ENCODE data around the gene RNF148.

Gene RNF148, protein sequence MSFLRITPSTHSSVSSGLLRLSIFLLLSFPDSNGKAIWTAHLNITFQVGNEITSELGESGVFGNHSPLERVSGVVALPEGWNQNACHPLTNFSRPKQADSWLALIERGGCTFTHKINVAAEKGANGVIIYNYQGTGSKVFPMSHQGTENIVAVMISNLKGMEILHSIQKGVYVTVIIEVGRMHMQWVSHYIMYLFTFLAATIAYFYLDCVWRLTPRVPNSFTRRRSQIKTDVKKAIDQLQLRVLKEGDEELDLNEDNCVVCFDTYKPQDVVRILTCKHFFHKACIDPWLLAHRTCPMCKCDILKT

GRCh38 chr7:122702872-122703510 lies at the start of gene RNF148:
Gene RNF148, minus strand, starts transcription at chr7:122702922. Its CDS starts 172 bp downstream, at chr7:122702750.
- Histone ChIP-seq H3K9me2 (replicated peaks; ENCODE audit: low read depth, low read length) (no peaks in the 10 kb centered on the region), H3K4me1 (ENCODE audit: insufficient read depth, low read length, poor library complexity, severe bottlenecking) (no peaks in the 10 kb centered on the region), H3K27me3 (ENCODE audit: insufficient read depth, low read length, poor library complexity, severe bottlenecking) (no peaks in the 10 kb centered on the region)

DNA sequence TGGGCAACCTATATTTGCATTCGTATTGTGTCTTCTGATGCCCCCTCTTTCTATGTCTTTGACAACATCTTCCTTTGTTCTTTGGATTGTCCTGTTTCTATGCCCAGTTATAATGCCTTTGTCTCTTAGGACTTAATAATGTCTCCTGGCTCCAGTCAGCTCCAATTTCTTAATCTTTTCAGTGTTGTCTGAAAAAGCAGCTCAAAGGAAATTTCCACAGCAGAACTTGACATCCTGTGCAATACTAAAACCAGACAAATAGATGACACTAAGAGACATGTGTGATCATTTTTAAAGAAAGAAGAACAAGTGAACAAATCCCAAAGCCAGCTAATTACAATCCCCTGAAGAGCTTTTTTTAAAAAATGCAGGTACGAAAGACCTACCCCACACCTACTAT lies 47.7 kb upstream of the RNF148 start:
- no peaks in the 10 kb centered on the region for H3K27me3 ChIP-seq (ENCODE audit: insufficient read depth, low read length, poor library complexity, severe bottlenecking)
- no peaks in the 10 kb centered on the region for H3F3A ChIP-seq (ENCODE audit: low read depth)
- no peak overlapping the region for H3K4me3 ChIP-seq (ENCODE audit: low read length, poor library complexity, severe bottlenecking)
- H3K9me3 ChIP-seq (ENCODE audit: insufficient read depth, low read depth, low read length), result no peaks in the 10 kb centered on the region
- no peak overlapping the region for H3K9ac ChIP-seq (ENCODE audit: low read depth, low read length, poor library complexity, severe bottlenecking)
- H4K20me1 ChIP-seq (ENCODE audit: insufficient read depth, low read length, poor library complexity, severe bottlenecking), result no peaks in the 10 kb centered on the region
- H3K4me1 ChIP-seq (ENCODE audit: insufficient read depth, low read length, poor library complexity, severe bottlenecking), result no peaks in the 10 kb centered on the region
- TF ChIP-seq, protein P1, sequence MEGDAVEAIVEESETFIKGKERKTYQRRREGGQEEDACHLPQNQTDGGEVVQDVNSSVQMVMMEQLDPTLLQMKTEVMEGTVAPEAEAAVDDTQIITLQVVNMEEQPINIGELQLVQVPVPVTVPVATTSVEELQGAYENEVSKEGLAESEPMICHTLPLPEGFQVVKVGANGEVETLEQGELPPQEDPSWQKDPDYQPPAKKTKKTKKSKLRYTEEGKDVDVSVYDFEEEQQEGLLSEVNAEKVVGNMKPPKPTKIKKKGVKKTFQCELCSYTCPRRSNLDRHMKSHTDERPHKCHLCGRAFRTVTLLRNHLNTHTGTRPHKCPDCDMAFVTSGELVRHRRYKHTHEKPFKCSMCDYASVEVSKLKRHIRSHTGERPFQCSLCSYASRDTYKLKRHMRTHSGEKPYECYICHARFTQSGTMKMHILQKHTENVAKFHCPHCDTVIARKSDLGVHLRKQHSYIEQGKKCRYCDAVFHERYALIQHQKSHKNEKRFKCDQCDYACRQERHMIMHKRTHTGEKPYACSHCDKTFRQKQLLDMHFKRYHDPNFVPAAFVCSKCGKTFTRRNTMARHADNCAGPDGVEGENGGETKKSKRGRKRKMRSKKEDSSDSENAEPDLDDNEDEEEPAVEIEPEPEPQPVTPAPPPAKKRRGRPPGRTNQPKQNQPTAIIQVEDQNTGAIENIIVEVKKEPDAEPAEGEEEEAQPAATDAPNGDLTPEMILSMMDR (conservative IDR thresholded peaks at IDR 0.05; ENCODE audit: low read length), result no peak
- no peak for TF ChIP-seq EZH2phosphoT487 (IDR thresholded peaks at IDR 0.05; ENCODE audit: borderline replicate concordance)
- H3K79me2 ChIP-seq (ENCODE audit: insufficient read depth, low read length), result no peaks in the 10 kb centered on the region
- H2AFZ ChIP-seq (ENCODE audit: low read length), result no peak overlapping the region
- no peak overlapping the region for H3K4me2 ChIP-seq (ENCODE audit: low read depth, low read length, poor library complexity, severe bottlenecking)
- no peaks in the 10 kb centered on the region for H3K36me3 ChIP-seq (ENCODE audit: insufficient read depth, low read length)
- no peaks in the 10 kb centered on the region for H3K9me2 ChIP-seq (replicated peaks; ENCODE audit: low read depth, low read length)

More at GRCh38 chr7:122702872-122703510, at the start of gene RNF148:
- no peak for TF ChIP-seq EZH2phosphoT487 (IDR thresholded peaks at IDR 0.05; ENCODE audit: borderline replicate concordance)
- TF ChIP-seq, protein P1 (conservative IDR thresholded peaks at IDR 0.05; ENCODE audit: low read length), result no peak
- Histone ChIP-seq H3K9me3 (ENCODE audit: insufficient read depth, low read depth, low read length) (no peaks in the 10 kb centered on the region), H3K9ac (ENCODE audit: low read depth, low read length, poor library complexity, severe bottlenecking) (no peak within 1 kb of the TSS), H3K36me3 (ENCODE audit: insufficient read depth, low read length) (no peaks in the 10 kb centered on the region), H4K20me1 (ENCODE audit: insufficient read depth, low read length, poor library complexity, severe bottlenecking) (no peaks in the 10 kb centered on the region), H3K79me2 (ENCODE audit: insufficient read depth, low read length) (no peaks in the 10 kb centered on the region), H2AFZ (ENCODE audit: low read length) (no peak within 1 kb of the TSS), H3F3A (ENCODE audit: low read depth) (no peaks in the 10 kb centered on the region), H3K4me2 (ENCODE audit: low read depth, low read length, poor library complexity, severe bottlenecking) (no peak within 1 kb of the TSS), H3K4me3 (ENCODE audit: low read length, poor library complexity, severe bottlenecking) (no peak within 1 kb of the TSS)

GRCh38 chr7:122748195-122748594 lies 45.5 kb upstream of the RNF148 start:
- no peaks in the 10 kb centered on the region for H3K9me2 ChIP-seq (replicated peaks; ENCODE audit: low read depth, low read length)
- no peak overlapping the region for H3K4me3 ChIP-seq (ENCODE audit: low read length, poor library complexity, severe bottlenecking)
- no peaks in the 10 kb centered on the region for H3K79me2 ChIP-seq (ENCODE audit: insufficient read depth, low read length)
- H3K9ac ChIP-seq (ENCODE audit: low read depth, low read length, poor library complexity, severe bottlenecking), result no peak overlapping the region
- no peaks in the 10 kb centered on the region for H3F3A ChIP-seq (ENCODE audit: low read depth)
- no peak overlapping the region for H2AFZ ChIP-seq (ENCODE audit: low read length)
- H3K4me1 ChIP-seq (ENCODE audit: insufficient read depth, low read length, poor library complexity, severe bottlenecking), result no peaks in the 10 kb centered on the region
- no peaks in the 10 kb centered on the region for H3K36me3 ChIP-seq (ENCODE audit: insufficient read depth, low read length)
- no peaks in the 10 kb centered on the region for H4K20me1 ChIP-seq (ENCODE audit: insufficient read depth, low read length, poor library complexity, severe bottlenecking)
- TF ChIP-seq EZH2phosphoT487 (IDR thresholded peaks at IDR 0.05; ENCODE audit: borderline replicate concordance), result no peak
- TF ChIP-seq, protein P1 (conservative IDR thresholded peaks at IDR 0.05; ENCODE audit: low read length), result no peak
- H3K4me2 ChIP-seq (ENCODE audit: low read depth, low read length, poor library complexity, severe bottlenecking), result no peak overlapping the region
- H3K27me3 ChIP-seq (ENCODE audit: insufficient read depth, low read length, poor library complexity, severe bottlenecking), result no peaks in the 10 kb centered on the region
- no peaks in the 10 kb centered on the region for H3K9me3 ChIP-seq (ENCODE audit: insufficient read depth, low read depth, low read length)

All from Loucy (cell line).